Right renal cortex interstitium (tissue), 3 donors: Measurements from ENCODE around the gene EGR2. TPM values are rescaled to one million over a fixed set of nuclear protein-coding genes. Genes with fewer than 3 reads are reported as not detected.
A peak's percentile ranks its signal among the peaks of the same experiment; 100 is the strongest.

Experiments used
- DNase-seq, 3 donors: peaks; one replicate each; pipeline ENCODE4 v3.0.0-alpha.2; 2013; ENCODE audit warnings: low read depth in 3 of 3, low spot score in 2 of 3
- polyA plus RNA-seq, 3 donors: library from polyadenylated mRNA; unstranded; fragments of 120-200 nt; gene quantifications; one replicate each; pipeline ENCODE4 v1.2.1, GENCODE V29; 2013; ENCODE audit not compliant: insufficient read length in 3 of 3

EGR2 gene
- 10 to 100 TPM in 1 of 3 donors, 1 to 10 TPM in 2; 2.3 to 13.8 (median 3.8) TPM for polyA plus RNA-seq

DNA sequence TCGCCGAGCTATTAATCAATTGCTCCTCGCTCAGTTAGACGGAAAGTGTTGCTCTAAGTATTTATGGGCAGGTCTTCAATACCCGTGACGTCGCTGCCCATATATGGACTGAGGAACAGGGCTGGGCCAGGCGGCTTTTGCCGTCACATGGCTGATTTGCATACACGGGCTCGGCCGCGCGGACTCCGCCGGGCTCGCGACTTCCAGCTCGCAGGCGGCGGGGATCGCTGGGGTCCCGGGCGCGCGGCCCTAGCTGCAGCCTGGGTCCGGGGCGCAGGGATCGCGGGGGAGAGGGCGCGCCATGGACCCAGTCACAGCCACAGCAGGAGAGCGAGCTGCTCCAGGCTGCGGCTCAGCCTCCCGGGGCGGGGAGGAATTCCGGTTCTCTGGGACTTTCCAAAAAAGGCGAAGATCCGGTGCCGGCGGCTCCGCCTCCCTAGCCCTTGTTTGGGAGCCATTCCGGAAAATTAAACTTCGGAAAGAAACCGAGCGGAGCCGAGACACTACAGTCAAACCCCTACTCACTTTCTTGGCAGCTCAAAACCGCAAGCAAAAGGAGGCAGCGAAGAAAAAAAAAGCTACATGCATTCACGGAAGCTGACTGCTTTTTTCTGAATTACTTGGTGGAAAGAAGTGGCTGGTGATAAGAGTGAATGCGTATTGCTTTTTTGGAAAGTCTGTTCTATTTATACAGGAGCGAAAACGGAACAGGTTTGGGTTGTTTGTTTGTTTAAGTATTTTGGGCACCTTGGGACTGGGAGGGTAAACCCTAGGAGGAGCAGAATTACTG lies at the start of gene EGR2:
EGR2 (minus strand) TSS at position 36 of the 790 bp plus-strand sequence. CDS start 337 bp downstream, outside the sequence.
- peak; percentile 89 to 92 (median 90) for DNase-seq

DNA sequence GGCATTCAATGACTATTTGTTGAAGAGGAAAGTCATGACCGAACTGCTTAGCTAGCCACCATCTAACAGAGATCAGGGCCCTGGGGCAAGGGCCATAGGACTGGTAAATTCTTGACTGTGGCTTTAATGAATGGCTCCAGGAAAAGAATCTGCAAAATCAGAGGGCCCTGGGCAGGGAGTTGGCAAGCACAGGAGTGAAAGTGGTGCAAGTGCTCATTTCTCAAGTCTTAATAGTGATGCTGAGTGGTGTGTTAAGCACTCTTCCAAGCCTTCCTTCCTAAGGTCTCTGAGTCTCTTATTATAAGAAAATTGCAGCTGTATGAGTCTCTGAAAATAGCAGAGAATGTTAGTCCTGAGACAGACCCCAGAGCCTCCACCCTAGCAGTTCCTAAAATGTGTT lies 46.3 kb upstream of the EGR2 start:
- no peak for DNase-seq

DNA sequence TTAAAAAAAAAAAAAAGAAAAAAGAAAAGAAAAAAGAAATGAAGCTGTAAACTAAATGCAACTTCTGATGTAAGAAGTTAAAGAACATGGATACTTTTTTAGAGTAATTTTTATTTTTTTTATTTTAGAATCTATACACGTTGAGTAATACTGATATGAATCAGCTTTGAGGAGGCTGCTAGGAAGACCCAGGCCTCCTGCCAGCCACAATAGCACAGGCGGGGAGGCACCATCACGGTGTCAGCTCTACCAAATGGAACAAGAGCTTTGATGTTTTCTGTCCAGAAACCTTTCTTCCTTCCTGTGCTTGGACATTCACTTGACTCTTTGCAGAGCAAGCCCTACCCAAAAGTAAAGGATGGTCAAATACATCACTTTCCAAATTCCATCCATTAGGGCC lies 45.3 kb upstream of the EGR2 start:
- no peak for DNase-seq

DNA sequence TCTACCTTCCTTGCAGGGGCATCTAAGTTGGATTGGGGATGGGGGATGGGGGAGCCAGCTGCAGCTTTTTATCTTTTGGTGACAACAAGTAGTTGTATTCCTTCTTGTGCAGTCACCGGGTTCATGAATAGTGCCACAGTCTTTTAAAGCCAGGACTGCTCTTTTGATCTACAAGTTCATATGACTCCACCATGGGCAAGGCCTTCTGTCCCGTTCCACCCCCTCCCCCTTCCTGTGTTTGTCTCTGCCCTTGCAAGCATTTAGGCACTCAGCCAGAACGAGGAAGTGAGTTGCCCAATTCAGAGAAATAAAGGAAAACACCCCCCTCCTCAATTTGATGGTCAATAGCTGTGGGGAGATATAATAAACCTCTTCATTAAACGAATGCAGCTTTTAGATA lies 44.8 kb upstream of the EGR2 start:
- DNase-seq: peak in 1 of 3 donors; percentile 8

DNA sequence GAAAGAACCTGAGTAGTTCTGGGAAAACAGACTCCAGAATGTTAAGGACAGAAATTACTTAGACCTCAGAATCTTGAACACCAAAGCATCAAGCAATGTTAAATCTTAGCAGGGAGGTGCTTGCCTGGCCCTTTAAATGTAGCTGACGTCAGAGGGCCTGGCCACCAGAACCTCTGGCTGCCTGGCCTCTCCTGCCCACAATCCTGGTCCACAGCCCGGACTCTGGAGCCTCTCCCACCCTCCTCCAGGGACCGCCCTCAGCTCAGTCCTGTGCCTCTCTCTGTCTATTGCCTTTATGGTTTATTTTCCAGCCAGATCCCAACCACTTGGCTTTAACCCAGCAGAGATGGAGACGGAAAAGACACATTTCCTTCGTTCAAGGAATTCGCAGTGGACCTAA lies 42.2 kb upstream of the EGR2 start:
- DNase-seq: no peak

DNA sequence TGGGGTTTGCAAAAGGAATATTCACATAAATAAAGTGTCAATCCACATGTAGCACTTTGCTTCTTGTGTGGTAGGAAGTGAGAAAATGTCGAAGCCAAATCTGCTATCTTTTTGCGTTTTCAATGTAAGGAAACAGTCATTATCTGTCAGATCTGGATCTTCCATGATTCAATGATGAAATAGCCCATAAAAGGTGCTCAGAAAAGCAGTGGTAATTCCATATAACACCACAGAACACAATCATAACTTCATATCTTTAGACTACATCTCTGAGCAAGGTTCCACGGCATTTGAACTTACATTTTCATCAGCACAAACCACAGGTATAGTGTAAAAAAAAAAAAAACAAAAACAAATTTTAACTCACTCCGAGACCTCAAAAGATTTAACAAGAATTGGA lies 39.9 kb upstream of the EGR2 start:
- DNase-seq: no peak

DNA sequence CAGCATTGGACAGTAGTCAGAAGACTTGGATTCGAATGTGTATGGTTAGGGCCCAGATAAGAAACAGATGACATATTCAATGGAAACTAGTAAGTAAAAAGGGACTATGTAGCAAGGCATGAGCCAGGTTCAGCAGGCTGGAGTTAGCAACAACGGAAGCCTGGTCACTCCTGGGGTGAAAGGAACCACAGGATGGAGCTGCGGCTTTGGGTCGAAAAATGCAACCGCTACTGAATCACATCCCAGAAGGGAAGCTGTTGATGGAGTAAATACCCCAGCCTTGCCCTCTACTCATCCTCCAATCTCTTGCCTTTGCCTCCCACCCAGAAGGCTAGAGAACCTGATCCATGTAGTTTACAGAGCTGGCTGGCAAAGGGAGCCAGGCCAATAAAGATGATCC lies 37.5 kb upstream of the EGR2 start:
- DNase-seq: no peak

DNA sequence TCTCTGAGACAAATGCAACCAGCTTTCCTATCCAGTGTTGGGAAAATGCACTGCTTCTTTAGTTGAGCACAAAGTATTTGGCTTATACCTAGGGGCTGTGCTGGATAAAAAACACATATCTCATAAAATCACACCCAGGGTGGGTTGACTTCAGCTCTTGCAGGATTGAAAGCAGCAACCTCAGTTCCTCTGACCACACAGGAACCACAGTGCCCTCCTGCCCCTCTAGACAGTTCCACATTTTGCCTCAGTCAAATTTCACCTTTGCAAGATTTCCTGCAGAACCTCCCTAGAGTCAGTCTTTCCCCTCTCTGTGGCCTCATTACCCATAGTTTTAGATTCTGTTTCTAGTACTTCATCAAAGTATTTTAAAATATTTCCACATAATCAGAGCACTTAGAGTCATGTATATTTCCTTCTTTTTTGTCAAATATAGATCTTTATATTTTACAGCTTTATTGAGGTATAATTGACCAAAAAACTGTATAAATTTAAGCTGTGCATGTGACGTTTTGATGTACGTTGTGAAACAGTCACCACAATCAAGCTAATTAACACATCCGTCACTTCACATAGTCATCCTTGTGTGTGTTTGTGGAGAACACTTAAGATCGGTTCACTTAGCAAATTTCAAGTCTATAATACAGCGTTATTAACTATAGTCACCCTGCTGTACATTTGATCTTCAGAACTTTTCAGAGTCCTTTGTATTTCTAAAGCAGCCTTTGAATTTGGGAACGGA lies 37.0 kb upstream of the EGR2 start:
- no peak for DNase-seq

DNA sequence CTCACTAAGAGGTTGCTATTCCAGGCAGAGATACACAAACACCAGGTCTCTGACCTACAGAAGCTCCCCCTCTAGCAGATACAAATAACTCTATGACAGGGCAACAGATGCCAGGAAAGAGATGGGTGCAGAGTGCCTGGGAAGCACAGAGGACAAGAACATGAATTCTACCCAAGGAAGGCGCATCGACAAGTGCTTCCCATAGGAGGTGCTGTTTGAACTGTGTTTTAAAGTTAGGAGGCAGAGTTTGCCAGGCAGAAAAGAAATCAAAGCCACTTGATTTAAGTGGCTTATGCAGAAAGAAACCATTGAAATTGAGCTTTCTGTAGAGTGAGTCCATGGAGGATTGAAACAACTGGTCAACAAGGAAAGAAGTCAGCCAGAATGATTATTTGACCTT lies 35.3 kb upstream of the EGR2 start:
- DNase-seq: no peak

DNA sequence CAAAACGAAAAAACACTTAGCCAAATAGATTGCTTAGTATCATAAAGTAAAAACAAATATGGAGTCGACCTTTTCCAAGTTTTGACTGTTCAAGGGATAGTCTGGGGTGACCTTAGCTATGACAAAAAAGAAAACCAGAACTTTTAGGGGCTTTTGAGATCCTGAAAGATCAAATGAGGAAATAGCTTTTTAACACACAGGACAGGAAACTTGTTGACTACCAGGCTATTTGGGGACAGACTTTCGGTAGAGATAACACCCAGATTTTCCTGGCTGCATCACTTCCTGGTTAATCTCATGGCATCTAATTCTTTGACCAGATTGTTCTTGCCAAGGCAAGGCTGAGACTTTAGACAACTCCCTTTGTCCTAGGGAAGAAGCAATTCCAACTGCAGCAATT lies 34.5 kb upstream of the EGR2 start:
- DNase-seq: no peak

DNA sequence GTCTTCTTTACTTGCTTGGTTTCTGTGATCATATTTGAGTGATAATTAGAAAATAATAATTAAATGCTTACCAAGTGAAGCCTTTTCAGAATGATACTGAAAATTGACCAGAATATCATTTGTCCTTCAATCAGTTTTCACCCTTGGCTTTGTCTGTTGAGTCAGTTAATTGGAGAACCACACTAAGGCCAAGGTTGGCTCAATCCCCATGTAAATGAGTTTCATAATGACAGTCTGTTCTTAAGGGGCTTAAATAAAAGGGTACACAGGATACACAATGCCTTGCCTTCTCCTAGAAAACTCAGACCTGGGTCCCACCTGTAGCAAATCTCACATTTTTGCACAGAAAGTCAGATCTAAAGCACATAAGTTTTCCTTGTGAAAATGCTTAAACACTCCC lies 31.3 kb upstream of the EGR2 start:
- no peak for DNase-seq

DNA sequence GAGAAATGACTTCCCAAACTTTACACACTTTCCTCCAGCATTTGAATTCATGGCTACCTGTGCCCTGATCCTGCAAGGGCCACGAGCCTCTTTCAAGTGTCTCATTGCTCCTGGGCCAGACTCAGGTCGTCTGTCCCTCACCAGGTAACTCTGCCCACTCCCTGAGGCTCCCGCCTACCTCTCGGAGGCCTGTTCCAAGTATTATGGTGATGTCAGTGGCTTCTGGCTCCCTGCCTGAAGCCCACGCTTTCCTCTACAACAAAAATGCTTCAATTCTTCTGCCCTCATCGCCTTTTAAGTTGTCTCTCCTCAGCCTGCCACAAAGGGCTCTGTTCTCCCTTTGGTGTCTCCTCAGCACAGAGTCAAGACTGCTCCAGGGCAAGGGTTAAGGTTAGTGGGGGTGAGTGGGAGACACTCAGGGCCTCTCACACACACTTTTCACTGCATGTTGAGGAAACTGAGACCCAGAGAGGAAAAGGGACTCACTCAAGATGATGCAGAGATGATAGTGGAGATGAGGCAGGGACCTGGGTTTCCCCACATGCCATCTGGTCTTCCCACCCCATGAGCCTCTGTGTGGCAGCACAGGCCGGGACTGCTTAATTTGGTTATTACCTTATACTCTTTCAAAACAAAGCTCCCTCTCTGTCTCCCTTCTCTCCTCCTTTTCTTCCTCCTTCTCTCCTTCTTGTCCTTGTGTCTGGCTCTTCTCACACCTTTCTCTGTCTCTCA lies 28.3 kb upstream of the EGR2 start:
- DNase-seq: no peak

DNA sequence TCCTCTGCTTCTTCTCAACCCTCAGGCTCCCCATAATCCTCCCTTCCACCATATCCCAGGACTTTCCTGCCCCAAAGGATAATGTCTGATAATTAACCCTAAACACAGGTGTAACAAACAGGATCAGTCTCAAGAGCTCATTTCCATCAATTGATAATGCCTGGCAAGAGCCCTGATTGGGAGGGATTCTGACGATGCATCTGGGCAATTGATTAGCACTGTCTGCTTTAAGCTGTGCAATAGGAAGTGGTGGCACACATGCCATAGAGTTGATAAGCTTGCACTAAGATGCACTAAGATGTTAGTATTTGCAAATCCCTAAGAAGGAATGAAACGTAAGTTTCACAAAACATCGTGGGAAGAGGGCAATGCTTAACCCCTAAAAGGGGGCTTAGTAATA lies 27.4 kb upstream of the EGR2 start:
- DNase-seq: no peak

DNA sequence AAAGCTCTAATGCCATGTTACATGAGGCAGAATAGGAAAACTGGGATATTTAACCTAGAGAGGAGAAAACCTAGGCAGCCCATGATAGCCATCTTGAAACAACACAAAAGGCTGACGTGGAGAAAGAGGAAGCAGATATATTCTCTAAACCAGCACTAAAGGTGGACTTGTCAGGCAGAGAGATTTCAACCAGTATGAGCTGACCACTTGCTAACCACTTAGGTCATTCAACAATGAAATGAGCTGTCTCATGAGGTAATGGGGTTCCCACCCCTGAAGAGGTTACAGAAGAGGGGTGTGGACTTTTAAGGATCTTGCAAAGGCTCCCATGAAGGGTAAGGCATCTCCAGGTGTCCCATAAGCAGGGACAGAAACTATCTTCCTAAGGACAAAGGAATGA lies 26.8 kb upstream of the EGR2 start:
- no peak for DNase-seq

DNA sequence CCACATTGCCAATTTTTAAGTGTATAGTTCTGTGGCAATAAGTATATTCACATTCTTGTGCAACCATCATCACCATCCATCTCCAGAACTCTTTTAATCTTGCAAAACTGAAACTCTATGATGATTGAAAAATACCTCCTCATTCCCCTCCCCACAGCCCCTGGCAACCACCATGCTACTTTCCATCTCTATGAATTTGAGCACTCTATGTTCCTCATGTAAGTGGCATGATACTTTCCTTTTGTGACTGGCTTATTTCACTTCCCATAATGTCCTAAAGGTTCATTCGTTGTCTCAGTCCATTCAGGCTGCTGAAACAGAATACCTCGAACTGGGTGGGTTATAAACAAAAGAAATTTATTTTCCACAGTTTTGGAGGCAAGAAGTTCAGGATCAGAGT lies 23.4 kb upstream of the EGR2 start:
- DNase-seq: no peak

DNA sequence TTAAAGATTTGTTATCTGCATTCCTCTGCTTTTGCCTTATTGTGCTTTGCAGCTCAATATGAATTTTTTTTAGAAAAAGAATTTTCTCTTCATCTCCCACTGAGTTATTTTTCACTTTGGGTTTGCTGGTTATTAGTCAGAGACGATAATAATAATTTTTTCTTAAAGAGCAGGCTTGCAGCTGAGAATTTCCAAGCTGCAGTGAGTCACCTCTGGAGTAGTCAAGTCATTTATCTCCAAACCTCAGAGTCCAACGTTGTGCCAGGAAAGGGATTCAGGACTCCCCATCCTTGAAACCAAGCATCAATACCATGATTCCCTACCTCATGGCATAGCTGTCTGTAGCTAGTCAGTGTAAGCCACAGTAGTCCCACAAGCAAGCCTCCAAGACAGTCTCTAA lies 15.2 kb upstream of the EGR2 start:
- DNase-seq: no peak

DNA sequence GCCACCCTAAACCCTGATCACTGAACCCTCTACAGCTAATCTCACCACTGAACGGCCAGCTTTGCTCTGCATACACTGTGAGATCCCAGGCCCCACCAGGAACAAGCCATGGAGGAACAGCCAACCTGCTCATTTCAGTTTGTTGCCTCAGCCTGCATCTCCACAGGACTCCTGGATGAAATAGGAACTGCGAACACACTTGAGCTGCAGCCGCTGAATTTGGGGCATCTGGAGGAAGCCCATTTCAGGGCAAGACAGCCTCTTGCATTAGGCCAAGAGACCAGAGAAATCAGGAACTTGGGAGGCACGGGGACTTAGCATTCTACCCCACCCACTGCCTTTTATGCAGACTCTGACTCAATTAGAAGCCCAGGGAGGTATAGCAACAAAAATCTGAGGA lies 14.5 kb upstream of the EGR2 start:
- DNase-seq: no peak

DNA sequence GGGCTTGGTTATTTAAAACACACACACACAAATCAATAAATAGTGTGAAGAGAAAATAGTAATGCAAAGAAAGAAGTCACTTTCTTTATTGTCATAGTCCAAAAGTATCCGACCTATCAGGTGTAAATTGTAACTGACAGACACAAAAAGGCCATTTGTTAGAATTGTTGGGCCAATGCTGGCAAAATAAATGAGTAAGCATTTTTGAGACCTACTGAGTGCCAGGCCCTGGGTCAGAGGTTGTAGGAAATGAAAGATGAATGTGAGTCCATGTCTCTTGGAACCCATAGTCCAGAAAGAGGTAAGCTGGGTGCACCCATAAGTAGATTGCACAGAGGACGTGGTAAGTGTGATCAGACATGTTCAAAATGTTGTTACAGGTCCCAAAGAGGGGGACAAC lies 13.5 kb upstream of the EGR2 start:
- no peak for DNase-seq

DNA sequence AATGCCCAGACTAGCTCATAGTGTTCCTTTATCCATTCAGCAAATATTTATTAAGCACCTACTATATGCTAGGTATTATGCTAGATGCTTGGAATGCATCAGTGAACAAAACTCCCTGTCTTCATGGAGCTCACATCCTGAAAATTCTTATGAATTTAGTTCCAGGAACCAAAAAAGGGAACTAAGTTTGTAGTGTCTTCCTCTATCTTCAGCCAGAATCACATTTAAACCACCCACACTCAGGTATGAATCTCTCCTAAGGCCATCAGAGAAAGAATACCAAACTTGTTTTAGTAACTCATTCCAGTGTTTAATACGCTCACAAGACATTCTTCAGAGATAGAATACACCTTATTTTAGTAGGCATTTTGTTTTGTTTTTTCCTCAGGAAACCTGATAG lies 10.1 kb upstream of the EGR2 start:
- DNase-seq: no peak

DNA sequence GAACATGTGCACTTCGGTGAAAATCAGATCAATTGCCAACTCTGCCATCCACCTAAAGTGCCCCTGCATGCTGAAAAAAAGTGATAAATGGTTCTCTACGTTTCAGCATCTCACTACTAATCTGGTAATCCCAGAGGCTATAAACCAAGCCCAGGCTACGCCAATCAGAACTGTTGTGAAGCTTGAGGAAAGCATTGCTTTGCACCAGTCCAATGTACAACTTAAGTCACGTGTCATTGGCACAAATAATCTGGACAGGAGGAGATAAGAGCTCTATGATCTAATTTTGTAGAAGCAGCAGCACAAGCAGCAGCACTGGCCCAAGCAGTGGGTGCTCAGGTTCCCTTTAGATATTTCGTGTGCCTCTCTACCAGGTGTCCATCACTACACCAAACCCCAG lies 4.4 kb upstream of the EGR2 start:
- no peak for DNase-seq

DNA sequence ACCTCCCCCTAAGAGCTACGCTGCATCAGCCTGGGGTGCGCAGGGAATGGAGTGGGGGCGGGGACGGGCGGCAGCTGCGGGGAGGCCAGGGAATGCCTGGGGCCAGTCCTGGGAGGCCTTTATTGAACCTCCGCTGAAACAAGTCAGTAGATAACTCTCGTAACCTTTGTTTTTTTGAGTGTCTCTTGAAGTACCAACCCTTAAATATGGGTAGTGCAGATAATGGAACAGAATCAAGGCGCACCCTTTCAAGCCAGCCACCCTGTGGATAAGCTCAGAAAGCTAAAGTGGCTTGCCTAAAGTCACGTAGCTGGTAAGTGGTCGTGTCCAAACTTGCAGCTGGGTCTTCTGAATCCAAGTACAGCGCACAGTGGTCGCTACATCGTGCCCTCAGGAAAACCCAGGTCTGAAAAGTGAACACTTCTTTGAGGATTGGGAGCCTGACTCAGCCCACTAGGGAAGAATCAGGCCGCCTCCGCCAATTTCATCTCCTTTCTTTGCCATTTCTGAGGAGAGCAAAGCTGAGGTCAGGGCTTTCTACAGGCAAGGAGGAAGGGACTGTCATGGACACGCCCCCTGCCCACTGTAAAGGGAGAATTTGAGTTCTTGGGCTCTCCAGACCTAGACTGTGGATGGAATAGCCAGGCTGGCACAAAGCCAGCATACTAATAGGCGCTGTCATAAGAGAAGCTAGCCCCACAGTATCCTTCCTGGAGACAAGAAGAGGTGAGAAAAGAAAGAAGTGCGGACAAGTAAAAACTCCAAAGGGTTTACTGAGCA lies 3.2 kb upstream of the EGR2 start:
- DNase-seq: no peak
